ENCODE data around the gene EDAR.
A peak's percentile ranks its signal among the peaks of the same experiment; 100 is the strongest.

Gene EDAR

DNA sequence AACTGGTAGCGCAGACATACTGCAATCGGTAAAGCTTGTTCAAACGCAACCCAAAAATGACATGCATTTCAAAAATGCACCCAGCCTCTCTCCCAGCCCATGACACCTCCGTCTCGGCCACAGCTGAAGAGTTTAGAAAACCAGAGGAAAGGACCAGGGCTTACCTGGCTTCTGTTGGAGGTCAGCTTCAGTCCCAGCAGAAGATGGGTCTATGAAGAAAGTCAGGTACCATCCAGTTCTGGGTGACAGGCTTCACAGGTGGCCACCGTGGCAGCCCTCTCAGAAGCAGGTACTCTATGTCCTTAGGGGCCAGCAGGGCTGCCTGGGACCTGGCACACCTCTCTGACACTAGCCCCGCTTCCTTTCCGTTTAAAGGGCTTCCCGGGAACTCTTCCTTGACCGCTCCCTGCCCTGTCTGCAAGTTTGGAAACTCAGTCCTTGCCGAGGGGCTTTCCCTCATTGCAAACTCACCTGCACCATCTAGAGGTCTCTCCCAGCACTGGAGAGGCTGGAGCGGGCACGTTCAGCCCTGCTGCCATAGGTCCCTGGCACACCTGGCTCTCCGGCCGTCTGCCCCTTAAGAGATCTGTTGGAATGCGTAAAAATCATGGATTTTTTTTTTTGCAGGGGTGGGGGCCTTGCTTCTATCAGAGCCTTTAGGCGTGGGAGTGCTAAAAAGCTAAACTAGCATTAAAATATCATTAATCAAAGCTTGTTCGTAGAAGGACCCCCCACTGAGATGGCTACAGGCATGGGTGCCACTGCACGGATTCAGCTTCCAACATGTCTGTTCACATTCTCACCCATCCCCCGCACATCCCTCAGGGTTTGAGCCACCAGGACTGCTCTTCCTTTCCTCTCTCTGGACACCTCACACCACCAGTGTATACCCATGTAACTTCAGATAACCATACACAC lies at the start of gene EDAR:
Gene EDAR (minus strand): TSS at position 425 of the 918 bp plus-strand sequence. CDS start 58,206 bp downstream, outside the sequence.
- DNase-seq (ENCODE audit: low read depth, low spot score): peak; percentile 88

DNA sequence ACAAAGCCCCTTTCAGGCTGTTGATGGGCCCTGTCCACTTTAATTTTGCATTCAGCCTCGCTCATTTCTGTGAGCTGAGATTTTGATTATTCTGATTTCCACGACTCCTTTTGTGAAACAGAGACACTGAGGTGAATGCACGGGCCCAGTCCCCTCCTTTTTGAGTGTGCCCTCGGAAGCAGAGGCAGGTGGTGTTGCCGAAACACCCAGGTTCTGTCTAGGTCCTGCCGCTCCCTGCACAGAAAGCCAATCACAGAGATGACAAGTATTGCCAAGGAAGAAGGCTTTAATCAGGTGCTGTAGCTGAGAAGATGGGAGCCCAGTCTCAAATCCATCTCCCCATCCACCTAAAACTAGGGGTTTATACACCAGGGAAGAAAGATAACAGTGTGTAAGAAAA lies 44.2 kb upstream of the EDAR start:
- DNase-seq (ENCODE audit: low read depth, low spot score): no peak

DNA sequence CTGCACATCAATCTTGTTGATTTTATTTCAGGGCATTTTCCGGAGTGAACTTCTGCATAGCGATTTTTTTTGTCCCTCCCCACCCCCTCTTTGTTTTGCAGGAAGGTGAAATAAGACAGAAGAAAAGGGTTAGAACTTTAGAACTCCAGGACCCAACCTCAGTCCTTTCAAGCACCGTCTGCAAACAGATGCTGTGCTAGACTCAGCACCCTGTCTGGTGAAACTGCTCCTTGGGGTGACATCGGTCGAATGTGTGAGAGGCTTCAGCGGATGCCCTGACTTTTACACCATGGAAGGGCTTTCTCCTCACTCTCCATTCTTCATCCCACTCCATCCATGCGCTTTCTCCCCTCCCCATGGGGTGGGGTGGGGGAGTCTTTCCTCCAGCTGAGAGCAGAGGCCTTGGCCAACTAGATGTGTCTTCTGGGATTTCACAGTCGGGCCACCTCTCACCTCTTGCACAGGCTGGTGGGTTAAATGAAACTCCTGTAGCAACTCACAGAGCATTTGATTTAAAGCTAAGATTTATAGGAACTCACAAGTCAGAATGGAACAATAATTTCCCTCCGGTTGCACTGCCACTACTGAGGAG lies 43.3 kb upstream of the EDAR start:
- DNase-seq (ENCODE audit: low read depth, low spot score): no peak

DNA sequence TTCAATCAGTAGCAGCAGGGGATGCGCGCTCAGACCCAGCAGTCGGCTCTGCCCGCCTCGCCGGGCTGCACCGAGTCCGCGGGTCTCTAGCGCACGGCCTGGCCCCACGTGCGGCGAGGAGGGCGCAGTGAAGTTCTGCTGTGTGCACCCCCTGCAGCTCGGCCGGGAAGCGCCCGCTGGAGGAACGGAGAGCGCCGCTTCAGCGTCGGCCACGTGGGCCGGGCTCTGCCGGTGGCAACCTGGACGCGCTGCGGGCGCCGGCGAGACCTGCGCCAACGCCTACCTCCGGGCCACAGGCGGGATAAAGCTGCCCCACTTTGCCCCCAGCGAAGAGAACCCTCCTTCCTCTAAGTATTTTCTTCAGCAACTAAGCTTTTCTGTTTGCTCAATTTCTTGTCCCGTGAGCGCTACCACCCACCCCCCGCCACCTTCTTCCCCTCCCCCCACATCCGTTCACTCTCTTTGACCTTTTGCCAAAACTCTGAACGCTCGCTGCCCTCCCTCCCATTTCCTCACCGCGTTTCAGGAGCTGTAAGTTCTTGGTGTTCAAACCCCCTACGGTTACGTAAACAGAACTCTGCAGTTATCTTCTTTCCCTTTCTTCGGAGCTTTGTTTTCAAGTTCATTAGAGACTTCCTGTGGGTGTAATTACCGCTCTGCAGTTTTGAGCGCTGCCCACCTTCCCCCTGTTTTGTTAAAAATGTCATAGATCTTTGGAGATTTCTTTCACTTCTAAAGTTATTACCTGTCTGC lies 42.6 kb upstream of the EDAR start:
- DNase-seq (ENCODE audit: low read depth, low spot score): peak; percentile 68

DNA sequence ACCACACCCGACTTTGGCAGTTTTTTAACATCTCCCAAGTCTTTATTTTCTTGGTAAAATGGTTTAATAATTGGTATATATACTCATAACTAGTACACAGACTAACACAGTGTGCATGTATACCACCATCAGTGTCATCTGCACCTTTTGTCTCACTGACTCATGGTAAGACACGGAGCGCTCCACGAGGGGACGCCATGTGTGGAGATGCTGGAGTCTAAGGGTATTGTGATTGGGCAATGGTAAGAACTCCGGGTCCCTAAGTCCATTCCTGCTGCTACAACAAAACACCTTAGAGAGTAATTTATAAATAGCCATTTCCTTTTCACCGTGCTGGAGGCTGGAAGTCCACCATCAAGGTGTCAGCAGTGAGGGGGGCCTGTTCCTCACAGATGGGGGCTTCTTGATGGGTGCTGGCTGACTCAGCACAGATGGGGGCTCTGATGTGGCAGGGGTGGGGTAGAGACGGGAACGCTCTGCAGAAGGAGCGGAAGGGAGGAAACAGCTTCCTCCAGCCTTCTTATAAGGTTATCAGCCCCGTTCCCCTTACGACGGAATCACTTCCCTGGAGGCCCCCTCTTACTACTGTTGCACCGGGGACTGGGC lies 42.0 kb upstream of the EDAR start:
- DNase-seq (ENCODE audit: low read depth, low spot score): no peak

DNA sequence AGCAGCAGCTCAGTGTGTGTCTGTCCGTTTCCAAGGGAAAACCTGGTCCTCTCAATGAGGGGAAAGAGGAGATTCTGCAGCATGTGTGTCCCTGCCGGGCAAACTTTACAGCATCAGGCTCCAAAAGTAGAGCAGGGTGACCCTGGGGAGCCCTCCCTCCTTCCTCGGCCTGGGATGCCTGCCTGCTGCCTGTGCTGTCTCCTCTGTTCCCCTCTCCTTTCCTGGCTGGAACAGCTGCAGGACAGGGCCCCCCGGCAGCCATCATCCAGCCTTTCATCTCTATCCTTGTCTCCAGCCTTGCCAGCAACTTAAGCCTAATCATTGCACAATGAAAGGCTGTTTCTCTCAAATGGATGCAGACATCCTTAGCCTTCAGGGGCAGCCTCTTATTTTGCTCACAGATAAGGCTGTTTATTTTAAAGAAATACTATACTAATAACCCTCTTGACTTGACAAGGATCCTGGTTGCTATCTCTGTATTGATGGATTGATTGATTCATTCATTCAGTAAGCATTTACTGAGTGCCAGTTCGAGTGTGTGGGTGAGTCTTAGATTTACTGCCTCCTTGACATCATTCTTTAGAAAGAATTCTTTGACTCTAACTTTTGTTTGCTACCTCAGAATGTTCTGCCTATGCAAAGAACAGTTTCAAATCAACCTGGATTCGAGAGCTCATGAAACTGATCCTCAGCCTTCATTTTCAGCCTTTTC lies 40.6 kb upstream of the EDAR start:
- no peak for DNase-seq (ENCODE audit: low read depth, low spot score)

DNA sequence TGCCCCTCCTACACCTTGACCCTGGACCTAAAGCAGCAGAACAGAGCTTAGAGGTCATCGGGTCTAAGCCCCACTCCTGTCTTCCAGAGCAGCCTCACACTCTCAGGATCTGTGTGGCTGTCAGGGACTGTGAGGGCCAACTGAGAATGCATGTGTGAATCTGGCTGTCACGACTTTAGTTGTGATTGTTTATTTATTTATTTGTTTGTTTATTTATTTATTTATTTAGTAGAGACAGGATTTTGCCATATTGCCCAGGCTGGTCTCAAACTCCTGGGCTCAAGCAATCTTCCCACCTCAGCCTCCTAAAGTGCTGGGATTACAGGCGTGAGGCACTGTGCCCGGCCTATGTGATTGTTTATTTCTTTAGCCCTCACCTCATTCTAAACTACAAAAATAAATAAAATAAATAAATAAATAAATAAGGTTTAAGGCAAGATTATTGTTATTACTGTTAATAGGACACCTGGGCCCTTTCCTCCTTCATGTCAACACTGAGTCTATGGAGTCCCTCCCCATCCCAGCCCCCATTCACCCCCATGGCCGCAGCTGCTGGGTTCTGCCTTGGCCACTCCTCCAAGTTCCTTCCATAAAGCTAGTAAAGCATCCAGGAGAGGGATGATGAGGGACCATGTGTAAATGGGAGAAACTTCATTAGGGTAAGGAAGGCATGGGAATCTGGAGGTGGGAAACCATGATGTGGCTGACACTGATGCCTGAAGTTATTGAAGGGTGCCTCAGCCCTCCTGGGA lies 39.9 kb upstream of the EDAR start:
- DNase-seq (ENCODE audit: low read depth, low spot score): no peak

DNA sequence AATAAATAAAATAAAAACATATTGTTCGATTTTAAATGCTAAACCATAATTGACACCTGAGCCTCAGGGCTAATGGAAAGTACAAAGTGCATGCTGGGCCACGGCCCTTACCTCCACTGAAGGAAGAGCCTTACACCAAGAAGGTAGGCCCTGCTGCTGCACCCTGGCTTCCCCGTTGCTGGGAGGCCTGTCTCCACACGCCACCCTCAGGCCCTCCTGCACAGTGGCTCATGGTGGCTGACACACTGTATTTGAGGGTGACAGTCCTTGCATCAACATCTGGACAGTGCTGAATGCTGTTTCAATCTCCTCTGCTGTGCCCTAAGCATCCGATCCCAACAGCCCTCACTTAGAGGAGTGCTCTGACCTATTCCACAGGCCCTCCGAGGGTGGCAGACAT lies 39.3 kb upstream of the EDAR start:
- no peak for DNase-seq (ENCODE audit: low read depth, low spot score)

DNA sequence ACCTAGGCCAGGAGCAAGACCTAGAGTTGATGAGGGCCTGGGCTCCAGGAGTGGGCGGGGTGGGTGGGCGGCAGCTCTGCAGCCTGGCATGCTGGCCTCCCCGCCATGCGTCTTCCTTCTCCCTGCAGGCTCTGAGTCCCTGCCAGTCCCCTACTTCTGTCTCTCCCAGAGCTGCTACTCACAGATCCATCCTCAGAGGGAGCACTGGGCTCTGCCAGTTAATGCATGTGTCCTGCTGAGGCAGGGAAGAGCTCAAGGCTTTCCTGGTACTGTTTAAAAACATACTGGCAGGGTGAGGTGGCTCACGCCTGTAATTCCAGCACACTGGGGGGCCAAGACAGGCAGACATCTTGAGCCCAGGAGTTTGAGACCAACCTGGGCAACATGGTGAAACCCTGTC lies 38.7 kb upstream of the EDAR start:
- no peak for DNase-seq (ENCODE audit: low read depth, low spot score)

DNA sequence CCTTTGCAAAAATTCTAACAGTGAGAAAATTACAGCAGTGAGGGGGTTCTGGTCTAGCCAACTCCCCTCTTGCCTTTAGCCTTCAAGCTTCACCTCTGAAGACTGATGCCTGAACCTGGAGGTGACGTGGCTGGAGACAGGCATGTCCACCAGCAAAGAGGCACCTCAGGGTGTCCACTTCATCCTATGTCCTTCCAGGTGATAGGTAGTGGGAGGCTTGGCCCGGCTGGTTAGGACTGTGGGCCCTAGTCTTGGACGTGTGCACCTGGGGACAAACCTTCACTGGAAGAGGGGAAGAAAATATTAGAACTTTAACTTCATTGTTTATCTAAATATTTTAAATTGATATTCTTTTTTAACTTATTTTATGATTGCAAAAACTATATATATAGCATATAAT lies 35.5 kb upstream of the EDAR start:
- no peak for DNase-seq (ENCODE audit: low read depth, low spot score)

DNA sequence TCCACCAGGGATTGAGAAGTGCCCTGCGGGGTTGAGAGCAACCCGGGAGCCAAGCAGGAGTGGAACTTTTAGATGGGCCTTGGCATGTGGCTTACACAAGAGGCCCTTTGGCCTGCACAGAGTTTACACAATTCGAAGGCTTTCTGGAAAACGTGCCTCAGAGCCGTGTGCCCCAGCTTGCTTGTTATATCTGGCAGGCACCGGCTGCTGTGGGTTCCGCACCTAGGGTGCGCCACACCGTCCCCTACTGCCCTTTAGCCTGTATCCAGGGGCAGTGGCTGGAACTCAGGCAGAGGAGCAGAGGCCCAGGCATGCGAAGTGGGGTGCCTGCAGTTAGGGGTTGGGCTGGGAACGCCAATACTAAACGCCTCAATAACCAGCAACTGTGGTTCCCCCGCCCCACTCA lies 32.9 kb upstream of the EDAR start:
- DNase-seq (ENCODE audit: low read depth, low spot score): no peak

DNA sequence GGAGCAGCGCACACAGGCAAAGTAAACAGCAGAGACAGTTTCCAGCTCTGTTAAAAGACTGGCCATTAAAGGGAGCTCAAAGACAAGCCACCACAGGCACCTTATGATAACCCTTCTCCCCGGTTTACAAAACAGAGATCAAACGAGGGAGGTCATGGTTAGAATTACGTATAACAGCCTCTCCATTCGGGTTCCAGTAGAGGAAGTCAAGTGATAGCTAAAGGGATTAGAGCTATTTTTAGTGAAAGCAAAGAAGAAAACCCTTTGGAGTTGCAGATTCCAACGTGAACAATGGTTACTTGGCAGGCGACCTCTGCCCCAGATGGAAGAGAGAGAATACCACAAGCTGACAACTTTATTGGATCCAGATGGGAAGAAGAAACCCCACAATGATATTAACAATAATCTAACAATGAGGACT lies 31.2 kb upstream of the EDAR start:
- DNase-seq (ENCODE audit: low read depth, low spot score): peak; percentile 51

DNA sequence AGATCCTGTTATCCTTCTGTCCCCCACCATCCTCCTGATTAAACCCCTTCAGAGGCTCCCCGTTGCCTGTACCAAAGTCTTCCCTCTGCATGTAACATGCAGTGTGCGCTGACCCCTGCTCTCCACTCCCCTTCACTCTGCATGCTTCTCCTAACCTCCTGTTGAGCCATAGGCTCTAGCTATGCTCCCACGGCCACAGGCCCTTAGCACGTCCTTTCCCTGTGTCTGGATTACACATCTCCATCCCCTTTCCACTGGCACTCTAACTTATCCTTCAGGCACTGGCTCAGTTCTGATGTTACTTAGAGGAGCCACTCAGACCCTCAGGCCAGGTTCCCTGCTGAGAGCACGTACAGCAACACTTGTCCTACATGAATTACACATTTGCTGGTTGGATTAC lies 29.4 kb upstream of the EDAR start:
- DNase-seq (ENCODE audit: low read depth, low spot score): no peak

DNA sequence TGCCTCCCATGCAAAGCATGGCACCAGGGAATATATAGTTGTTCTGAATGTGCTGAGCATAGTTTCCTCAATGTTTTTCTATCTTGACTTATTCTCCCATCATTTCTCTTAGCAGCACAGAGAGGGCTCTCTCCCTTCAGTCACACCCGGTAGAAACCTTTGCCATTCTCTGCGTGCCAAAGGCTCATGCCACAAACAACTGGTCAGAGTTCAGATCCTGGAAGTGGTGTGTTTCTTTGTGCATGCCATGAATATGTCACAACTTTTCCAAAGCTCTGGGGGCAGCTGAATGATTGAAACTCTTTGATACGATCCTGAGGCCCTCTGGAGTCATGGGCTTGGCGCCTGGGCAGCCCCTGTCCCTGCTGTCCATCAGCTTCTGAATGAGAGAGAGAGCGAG lies 28.0 kb upstream of the EDAR start:
- no peak for DNase-seq (ENCODE audit: low read depth, low spot score)

DNA sequence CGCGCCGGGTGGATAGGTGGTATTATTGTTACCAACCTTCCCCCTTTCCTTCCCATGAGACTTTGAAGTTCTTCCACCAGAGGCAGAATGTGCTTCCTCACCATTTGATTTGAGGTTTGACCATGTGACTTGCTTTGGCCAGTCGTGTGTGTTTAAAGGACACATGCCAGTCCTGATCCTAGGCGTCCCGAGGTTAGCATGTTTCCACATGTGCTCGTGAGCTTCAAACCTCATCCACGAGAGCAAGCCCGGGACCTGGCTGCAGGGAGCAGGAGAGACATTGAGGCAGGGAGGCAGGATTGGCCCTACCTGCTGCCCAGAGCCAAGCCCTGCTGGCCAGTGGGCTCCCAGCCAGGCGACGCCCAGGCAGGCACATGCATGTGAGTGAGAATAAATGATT lies 27.4 kb upstream of the EDAR start:
- DNase-seq (ENCODE audit: low read depth, low spot score): no peak

DNA sequence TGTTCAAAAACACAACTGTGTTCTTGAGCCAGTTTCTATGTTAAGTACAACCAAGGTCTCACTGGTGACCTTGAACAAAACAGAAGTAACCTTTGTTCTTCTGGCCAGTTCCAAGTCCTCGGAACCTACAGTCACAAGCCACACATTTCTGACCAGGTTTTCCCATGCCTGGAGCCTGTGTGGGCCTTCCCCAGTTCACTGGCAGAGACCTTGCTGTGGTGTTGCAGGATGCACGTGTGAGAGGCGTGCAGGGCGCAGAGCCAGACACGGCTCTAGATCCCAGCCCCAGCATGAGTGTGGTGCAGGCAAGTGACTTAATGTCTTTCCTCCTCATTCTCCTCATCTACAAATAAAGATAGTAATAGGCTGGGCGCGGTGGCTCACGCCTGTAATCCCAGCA lies 25.5 kb upstream of the EDAR start:
- DNase-seq (ENCODE audit: low read depth, low spot score): no peak

DNA sequence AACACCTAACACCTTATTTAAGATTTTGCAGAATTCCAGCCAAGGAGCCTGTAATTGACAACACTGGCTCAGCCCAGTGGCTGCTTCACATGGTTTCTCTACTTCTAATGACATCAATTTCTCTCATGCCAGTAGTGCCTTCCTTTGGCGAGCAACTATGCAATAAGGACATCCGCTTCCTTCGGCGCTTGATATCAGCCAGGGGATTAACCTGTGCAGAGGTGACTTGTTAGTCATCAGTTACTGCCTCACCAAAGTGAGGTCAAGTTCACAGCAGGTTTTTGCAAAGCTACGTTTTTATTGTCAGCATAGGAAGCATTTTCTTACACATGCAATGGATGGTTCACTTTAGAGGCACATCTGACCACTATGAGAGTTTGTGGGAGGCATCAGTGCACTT lies 24.0 kb upstream of the EDAR start:
- no peak for DNase-seq (ENCODE audit: low read depth, low spot score)

DNA sequence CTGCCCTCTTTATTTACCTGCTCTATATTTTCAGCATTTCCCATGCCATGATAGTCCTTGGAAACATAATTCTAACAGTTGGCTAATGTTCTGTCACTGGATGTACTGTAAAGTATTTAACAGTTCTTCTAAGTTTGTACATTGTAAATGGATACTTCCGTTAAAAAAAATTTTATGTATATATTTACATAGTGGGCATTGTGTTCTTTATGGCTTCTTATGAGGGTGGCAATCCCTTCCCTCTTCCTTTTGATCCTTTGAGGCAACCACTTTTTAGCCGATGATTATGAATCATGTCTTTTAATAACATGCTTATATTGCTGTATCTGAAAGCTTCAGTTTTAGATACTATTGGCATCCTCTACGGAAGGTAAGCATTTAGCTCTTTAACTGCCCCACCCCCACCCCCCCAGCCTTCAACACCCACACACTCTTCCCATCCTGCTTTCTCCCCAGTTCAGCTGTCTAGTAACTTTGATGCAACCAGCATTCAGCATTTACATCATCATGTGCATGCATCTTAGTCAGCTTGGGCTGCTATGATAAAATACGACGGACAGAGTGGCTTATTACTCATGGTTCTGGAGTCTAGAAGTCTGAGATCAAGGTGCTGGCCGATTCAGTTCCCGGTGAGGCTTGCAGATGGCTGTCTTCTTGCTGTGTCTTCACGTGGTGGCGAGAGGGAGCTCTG lies 21.0 kb upstream of the EDAR start:
- no peak for DNase-seq (ENCODE audit: low read depth, low spot score)

DNA sequence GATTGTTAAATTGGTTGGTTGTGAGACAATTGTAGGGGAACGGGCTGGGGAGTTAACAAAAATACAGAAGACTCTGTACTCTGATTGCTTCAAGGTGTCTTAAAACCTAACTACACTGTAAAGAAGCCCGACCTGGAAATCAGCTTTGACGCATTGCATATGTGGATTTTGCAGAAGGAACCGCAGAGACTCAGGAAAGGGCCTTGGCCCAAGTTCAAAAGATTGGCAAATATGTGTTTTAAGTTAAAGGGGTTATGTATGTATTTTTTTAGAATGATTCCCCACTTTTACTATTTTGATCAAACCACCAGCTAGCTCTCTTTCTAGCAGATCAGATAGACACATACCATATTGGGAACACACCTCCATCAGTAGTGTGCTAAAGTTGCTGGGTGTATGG lies 18.0 kb upstream of the EDAR start:
- DNase-seq (ENCODE audit: low read depth, low spot score): no peak

DNA sequence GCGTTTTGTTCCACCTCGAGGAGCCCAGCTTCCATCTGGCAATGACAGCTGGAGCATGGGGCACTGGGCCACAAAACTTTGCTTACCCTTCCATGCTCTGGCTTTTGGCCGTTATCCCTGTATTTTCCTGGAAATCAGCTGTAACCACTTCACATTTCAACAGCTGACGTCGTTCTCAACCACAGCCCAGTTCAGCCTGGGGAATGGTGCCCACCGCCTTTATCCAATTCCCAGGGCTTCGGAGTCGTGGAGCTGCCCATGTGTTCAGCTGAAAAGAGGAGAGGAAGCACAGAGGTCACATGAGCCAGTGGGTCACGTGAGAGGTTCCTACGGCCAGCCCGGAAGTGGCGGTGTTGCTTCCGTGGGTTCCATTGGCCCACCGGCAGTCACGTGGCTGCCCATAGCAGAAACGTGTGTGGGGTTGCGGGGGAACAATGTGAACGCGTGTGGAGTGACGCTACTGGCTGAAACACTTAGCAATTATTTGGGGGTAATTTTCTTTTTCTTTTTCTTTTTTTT lies 16.7 kb upstream of the EDAR start:
- no peak for DNase-seq (ENCODE audit: low read depth, low spot score)

Data from ELF-1 (cell line).